Keratinocyte (primary cell): ENCODE measurements around the gene MAGI1. TPM values are rescaled to one million over a fixed set of nuclear protein-coding genes. Genes with fewer than 3 reads are reported as not detected.

ENCODE experiments used
- DNase-seq: peaks from one replicate; pipeline ENCODE4 v3.0.0-alpha.2; 2011; ENCODE audit warnings: low read depth, missing footprints, low spot score
- FAIRE-seq: peaks from 2 replicates; lab custom pipeline; 2011; peaks lifted over from hg19 to GRCh38; lab: Jason Lieb, UNC
- H2AFZ ChIP-seq: 2 replicates; pipeline ENCODE4 v1.6.0; 2012; ENCODE audit warnings: low read length, control low read depth, inconsistent platforms; ENCODE audit not compliant: control insufficient read depth
- H3K27ac ChIP-seq: 2 replicates; pipeline ENCODE4 v1.5.1; 2011; ENCODE audit warnings: low read length; ENCODE audit not compliant: control insufficient read depth, insufficient read depth
- H3K27me3 ChIP-seq: 3 replicates; pipeline ENCODE4 v1.6.0; 2011; ENCODE audit warnings: low read length; ENCODE audit not compliant: control insufficient read depth, insufficient read depth; ENCODE audit errors: extremely low read depth
- H3K36me3 ChIP-seq, 2 experiments: 2 replicates in 1 of 2; 3 replicates in 1 of 2; pipeline ENCODE4 v1.5.1; 2011; ENCODE audit warnings: low read length in 2 of 2, mild to moderate bottlenecking in 1 of 2; ENCODE audit not compliant: control insufficient read depth in 2 of 2, insufficient read depth in 2 of 2; ENCODE audit errors: extremely low read depth in 1 of 2
- H3K4me1 ChIP-seq: 3 replicates; pipeline ENCODE4 v1.5.1; 2011; ENCODE audit warnings: low read length; ENCODE audit not compliant: control insufficient read depth, insufficient read depth; ENCODE audit errors: extremely low read depth
- H3K4me2 ChIP-seq: 3 replicates; pipeline ENCODE4 v1.6.0; 2011; ENCODE audit warnings: low read depth, low read length; ENCODE audit not compliant: control insufficient read depth, insufficient read depth; ENCODE audit errors: extremely low read depth
- H3K4me3 ChIP-seq, 3 experiments: fragments of 200-600 bp in 1 of 3; sonication (generic) in 1 of 3; 2 replicates in 2 of 3; 3 replicates in 1 of 3; pipeline ENCODE4 v1.5.1; 2011 to 2016; ENCODE audit warnings: low read length in 3 of 3, mild to moderate bottlenecking in 3 of 3, control low read depth in 2 of 3, inconsistent platforms in 1 of 3, low read depth in 1 of 3, mixed read lengths in 1 of 3, mixed run types in 1 of 3, moderate library complexity in 1 of 3; ENCODE audit not compliant: control insufficient read depth in 2 of 3, insufficient read depth in 2 of 3; ENCODE audit errors: extremely low read depth in 1 of 3
- H3K79me2 ChIP-seq: 2 replicates; pipeline ENCODE4 v1.6.0; 2012; ENCODE audit warnings: low read length; ENCODE audit not compliant: control insufficient read depth, insufficient read depth
- H3K9ac ChIP-seq: 3 replicates; pipeline ENCODE4 v1.6.0; 2011; ENCODE audit warnings: low read length; ENCODE audit not compliant: control insufficient read depth, insufficient read depth; ENCODE audit errors: extremely low read depth
- H3K9me1 ChIP-seq: 3 replicates; pipeline ENCODE4 v1.6.0; 2011; ENCODE audit warnings: low read length; ENCODE audit not compliant: control insufficient read depth, insufficient read depth; ENCODE audit errors: extremely low read depth
- H3K9me3 ChIP-seq: 2 replicates; pipeline ENCODE4 v1.5.1; 2012; ENCODE audit warnings: low read depth, low read length; ENCODE audit not compliant: control insufficient read depth
- H4K20me1 ChIP-seq: 3 replicates; pipeline ENCODE4 v1.6.0; 2011; ENCODE audit warnings: low read length; ENCODE audit not compliant: control insufficient read depth, insufficient read depth; ENCODE audit errors: extremely low read depth
- EZH2 ChIP-seq: IDR thresholded peaks from one replicate; pipeline ENCODE4 v1.6.1; 2012; ENCODE audit warnings: inconsistent platforms, mild to moderate bottlenecking, low read length, moderate library complexity
- dilution Hi-C: fragments of 300-500 bp; cut with MboI; formaldehyde crosslinking; loops from one replicate; pipeline ENCODE4 v1.7.0; 2020; ENCODE audit warnings: low sequenced_read_pairs; ENCODE audit not compliant: extremely low pct_ligation_motif_present
- polyA plus RNA-seq, 5 experiments: library from polyadenylated mRNA; depleted of rRNA in 3 of 5; stranded (reverse) in 3 of 5; stranded (forward) in 1 of 5; unstranded in 1 of 5; fragments of >200 nt; gene quantifications; 1 replicate in 1 of 5; 2 replicates in 3 of 5; 3 replicates in 1 of 5; pipeline versions ENCODE4 v1.2.1 to v1.2.3, GENCODE V29; 2011 to 2012; ENCODE audit warnings: missing spikeins in 2 of 5, low read depth in 1 of 5, low replicate concordance in 1 of 5
- TF ChIP-seq, protein P1 (sequence below), 3 experiments: IDR thresholded peaks in 1 of 3; conservative IDR thresholded peaks in 1 of 3; optimal IDR thresholded peaks in 1 of 3; 2 replicates in 2 of 3; 3 replicates in 1 of 3; pipeline versions ENCODE3 to v1.5.1; 2011; ENCODE audit warnings: low read length in 3 of 3, mild to moderate bottlenecking in 3 of 3, moderate library complexity in 2 of 3, control low read depth in 1 of 3, inconsistent platforms in 1 of 3; ENCODE audit not compliant: insufficient read depth in 2 of 3; ENCODE audit errors: extremely low read depth in 1 of 3

The MAGI1 gene
- polyA plus RNA-seq, 1 donor (not counting 4 experiments of a cell fraction or from before 2014, with no cell fraction given) = 10.9 TPM

DNA sequence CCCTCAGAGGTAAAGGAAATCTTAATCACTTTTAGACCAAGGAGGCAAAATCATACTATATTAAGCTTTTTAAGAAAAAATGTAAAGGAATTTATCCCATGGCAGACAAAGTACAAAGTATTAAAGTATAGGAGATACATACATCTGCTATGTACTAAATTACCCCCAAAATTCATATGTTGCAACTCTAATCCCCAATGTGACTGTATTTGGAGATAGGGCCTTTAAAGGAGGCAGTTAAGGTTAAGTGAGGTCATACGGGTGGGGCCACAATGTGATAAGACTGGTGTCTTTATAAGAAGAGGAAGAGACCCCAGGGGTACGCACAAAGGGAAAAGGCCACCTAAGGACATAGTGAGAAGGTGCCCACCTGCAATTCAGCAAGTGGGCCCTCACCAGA lies 693.9 kb downstream of the MAGI1 start:
- Histone ChIP-seq H3K9ac (no peak overlapping the region), H3K27ac (no peak overlapping the region), H3K79me2 (no peaks in the 10 kb centered on the region), H3K9me1 (no peaks in the 10 kb centered on the region), H3K4me2 (no peak overlapping the region), H4K20me1 (no peaks in the 10 kb centered on the region), H3K9me3 (no peaks in the 10 kb centered on the region), H3K27me3 (no peaks in the 10 kb centered on the region), H3K36me3 (no peaks in the 10 kb centered on the region), H2AFZ (no peak overlapping the region), H3K4me1 (no peaks in the 10 kb centered on the region), H3K4me3 (no peak overlapping the region)
- dilution Hi-C loops = no loop called here
- no peak for FAIRE-seq
- no peak for DNase-seq
- no peak for TF ChIP-seq EZH2
- TF ChIP-seq, protein P1, sequence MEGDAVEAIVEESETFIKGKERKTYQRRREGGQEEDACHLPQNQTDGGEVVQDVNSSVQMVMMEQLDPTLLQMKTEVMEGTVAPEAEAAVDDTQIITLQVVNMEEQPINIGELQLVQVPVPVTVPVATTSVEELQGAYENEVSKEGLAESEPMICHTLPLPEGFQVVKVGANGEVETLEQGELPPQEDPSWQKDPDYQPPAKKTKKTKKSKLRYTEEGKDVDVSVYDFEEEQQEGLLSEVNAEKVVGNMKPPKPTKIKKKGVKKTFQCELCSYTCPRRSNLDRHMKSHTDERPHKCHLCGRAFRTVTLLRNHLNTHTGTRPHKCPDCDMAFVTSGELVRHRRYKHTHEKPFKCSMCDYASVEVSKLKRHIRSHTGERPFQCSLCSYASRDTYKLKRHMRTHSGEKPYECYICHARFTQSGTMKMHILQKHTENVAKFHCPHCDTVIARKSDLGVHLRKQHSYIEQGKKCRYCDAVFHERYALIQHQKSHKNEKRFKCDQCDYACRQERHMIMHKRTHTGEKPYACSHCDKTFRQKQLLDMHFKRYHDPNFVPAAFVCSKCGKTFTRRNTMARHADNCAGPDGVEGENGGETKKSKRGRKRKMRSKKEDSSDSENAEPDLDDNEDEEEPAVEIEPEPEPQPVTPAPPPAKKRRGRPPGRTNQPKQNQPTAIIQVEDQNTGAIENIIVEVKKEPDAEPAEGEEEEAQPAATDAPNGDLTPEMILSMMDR (optimal IDR thresholded peaks at IDR 0.05 in 1 of 3, IDR thresholded peaks at IDR 0.05 in 1 of 3, conservative IDR thresholded peaks at IDR 0.05 in 1 of 3; ENCODE audit: extremely low read depth in 1 of 3, insufficient read depth in 2 of 3, low read length in 3 of 3) = no peak

DNA sequence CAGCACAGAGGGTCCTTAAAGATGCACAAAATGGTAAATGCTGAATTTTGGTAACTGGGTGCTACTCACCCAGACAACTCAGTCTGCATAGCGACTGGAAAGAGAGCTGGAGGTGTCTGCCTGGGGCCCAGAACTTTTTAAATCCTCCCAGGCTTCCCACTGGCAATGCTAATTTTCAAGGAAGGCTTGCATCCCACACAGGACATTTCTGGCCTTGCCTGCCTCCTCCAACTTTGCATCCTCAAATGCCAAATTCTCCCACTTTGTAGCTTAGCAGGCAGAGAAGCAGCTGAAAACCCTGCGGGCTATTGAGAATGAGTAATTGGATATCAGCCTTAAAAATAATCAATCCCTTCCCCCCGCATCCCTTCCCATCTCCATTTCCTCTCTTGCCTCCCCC lies 694.3 kb downstream of the MAGI1 start:
- H3K27ac ChIP-seq = no peak overlapping the region
- no peak overlapping the region for H3K4me2 ChIP-seq
- no peaks in the 10 kb centered on the region for H3K9me3 ChIP-seq
- H3K4me3 ChIP-seq = no peak overlapping the region
- H2AFZ ChIP-seq = no peak overlapping the region
- no peaks in the 10 kb centered on the region for H3K9me1 ChIP-seq
- H3K9ac ChIP-seq = no peak overlapping the region
- no peaks in the 10 kb centered on the region for H3K36me3 ChIP-seq
- TF ChIP-seq, protein P1 (optimal IDR thresholded peaks at IDR 0.05 in 1 of 3, IDR thresholded peaks at IDR 0.05 in 1 of 3, conservative IDR thresholded peaks at IDR 0.05 in 1 of 3; ENCODE audit: extremely low read depth in 1 of 3, insufficient read depth in 2 of 3, low read length in 3 of 3) = no peak
- no peak for TF ChIP-seq EZH2
- no peaks in the 10 kb centered on the region for H3K4me1 ChIP-seq
- H3K27me3 ChIP-seq = no peaks in the 10 kb centered on the region
- H4K20me1 ChIP-seq = no peaks in the 10 kb centered on the region
- H3K79me2 ChIP-seq = no peaks in the 10 kb centered on the region
- no peak for FAIRE-seq
- dilution Hi-C loops = no loop called here
- no peak for DNase-seq
